ENCODE data around the gene TSPAN16. TPM values are rescaled to one million over a fixed set of nuclear protein-coding genes. Genes with fewer than 3 reads are reported as not detected.
A peak's percentile ranks its signal among the peaks of the same experiment; 100 is the strongest.
"Not testable (repeated sequence)": the region's sequence is repeated elsewhere in the genome, so short reads cannot be mapped to it uniquely, and the experiment has no call there.

The TSPAN16 gene
- total RNA-seq, 2 donors from 2014 or later, result 4.2 TPM; not detected in 1

DNA sequence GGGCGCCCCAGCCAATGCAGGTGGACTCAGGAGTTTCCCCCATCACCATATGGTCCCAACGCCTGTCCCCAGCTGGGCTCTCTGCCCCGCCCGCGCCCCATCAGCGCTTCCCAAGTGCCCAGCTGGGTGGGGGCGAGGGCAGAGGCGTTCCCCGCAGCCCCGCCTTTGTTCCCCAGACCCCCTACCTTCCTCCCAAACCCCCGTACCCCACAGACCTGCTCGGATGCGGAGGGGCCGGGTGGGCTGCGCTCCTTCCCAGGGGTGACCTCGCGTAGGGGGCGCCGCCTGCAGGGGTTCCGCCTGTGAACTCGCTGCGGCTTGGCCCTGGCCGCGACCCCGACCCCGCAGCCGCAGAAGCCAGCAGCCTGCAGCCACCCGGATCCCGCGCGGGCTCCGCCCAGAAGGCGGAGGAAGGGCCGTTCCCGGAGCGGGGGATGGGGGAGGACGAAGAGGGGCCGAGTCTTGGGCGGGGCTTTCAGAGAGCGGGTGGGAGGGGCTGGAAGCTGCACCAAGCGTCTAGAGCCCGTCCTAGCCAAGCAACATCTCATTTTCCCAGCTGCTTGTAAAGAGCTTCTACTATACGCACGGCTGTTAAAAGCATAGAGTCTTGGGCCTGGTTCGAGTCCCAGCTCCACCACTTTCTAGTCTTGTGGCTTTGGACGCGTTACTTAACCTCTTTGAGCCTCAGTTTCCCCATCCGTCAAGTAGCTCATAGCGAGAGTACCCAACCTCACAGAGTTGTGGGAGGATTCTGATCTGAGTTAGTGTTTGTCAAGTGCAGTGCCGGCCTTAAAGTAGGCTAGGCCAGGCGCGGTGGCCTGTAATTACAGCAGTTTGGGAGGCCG, 43.5 kb downstream of the TSPAN16 start, which contains the start of gene RAB3D:
Gene RAB3D, minus strand, starts transcription at position 404 of the 845 bp plus-strand sequence. CDS start 2,258 bp downstream, outside the sequence.
- TF ChIP-seq POLR2A (IDR thresholded peaks at IDR 0.05), result peak; percentile 77
- peak; percentile 85 for TF ChIP-seq POLR2AphosphoS5 (IDR thresholded peaks at IDR 0.05)
- TF ChIP-seq, protein P1, sequence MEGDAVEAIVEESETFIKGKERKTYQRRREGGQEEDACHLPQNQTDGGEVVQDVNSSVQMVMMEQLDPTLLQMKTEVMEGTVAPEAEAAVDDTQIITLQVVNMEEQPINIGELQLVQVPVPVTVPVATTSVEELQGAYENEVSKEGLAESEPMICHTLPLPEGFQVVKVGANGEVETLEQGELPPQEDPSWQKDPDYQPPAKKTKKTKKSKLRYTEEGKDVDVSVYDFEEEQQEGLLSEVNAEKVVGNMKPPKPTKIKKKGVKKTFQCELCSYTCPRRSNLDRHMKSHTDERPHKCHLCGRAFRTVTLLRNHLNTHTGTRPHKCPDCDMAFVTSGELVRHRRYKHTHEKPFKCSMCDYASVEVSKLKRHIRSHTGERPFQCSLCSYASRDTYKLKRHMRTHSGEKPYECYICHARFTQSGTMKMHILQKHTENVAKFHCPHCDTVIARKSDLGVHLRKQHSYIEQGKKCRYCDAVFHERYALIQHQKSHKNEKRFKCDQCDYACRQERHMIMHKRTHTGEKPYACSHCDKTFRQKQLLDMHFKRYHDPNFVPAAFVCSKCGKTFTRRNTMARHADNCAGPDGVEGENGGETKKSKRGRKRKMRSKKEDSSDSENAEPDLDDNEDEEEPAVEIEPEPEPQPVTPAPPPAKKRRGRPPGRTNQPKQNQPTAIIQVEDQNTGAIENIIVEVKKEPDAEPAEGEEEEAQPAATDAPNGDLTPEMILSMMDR (IDR thresholded peaks at IDR 0.05), result no peak
- H3K27me3 ChIP-seq (replicated peaks; ENCODE audit: insufficient read depth), result no peaks in the 10 kb centered on the region
- WGBS, result 5% methylated on average over 53 of the region's 53 CpGs
- H3K36me3 ChIP-seq, result peaks cover 0 to 14% of the 10 kb centered on the region in 2 donors
- peaks cover 12% of the 10 kb centered on the region for H3K4me1 ChIP-seq (replicated peaks)
- peak within 1 kb of the TSS; percentile 75 to 83 for H3K4me3 ChIP-seq
- intact Hi-C loops (cut with DNase I), result loop anchor here (5.0 kb wide), 1 partner anchor 38 kb away; no protein-coding TSS in a partner anchor
- peak; percentile 93 for DNase-seq (ENCODE audit: low spot score)
- no peaks in the 10 kb centered on the region for H3K9me3 ChIP-seq
- H3K27ac ChIP-seq, result peak within 1 kb of the TSS; percentile 87 to 90

DNA sequence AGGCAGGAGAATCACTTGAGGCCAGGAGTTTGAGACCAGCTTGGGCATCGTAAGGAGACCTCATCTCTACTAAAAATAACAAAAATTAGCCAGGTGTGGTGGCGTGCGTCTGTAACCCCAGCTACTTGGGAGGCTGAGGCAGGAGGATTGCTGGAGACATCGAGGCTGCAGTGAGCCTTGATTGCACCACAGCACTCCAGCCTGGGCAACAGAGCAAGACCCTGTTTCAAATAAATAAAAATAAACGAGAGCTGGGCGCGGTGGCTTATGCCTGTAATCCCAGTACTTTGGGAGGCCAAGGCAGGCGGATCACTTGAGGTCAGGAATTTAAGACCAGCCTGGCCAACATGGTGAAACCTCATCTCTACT, 44.1 kb downstream of the TSPAN16 start:
- Histone ChIP-seq H3K36me3 (peaks cover 0 to 13% of the 10 kb centered on the region in 2 donors), H3K4me1 (replicated peaks) (peaks cover 16% of the 10 kb centered on the region), H3K27ac (peak overlapping the region; percentile 87 to 90)
- H3K4me3 ChIP-seq; H3K27me3 ChIP-seq (replicated peaks; ENCODE audit: insufficient read depth); H3K9me3 ChIP-seq; DNase-seq (ENCODE audit: low spot score); intact Hi-C loops (cut with DNase I): not testable (repeated sequence)
- 91% methylated on average over 8 of the region's 8 CpGs for WGBS

DNA sequence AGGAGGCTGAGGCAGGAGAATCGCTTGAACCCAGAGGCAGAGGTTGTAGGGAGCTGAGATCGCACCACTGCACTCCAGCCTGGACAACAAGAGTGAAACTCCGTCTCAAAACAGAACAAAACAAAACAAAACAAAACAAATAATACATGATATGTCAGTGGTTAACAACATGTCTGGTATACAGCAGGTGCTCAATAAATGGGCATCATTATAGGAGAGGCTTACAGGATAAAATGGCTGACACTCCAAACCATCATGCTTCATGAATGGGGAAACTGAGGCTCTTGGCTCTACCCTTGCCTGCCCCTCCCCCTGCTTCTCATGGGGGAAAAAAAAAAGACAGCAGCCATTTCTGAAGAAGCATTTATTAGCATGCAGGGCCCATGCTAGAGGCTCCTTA, 46.5 kb downstream of the TSPAN16 start:
- 93% methylated on average over 3 of the region's 3 CpGs for WGBS
- Histone ChIP-seq H3K27ac (peak overlapping the region in 1 of 2 donors; percentile 88), H3K27me3 (replicated peaks; ENCODE audit: insufficient read depth) (no peaks in the 10 kb centered on the region), H3K4me1 (replicated peaks) (peaks cover 20% of the 10 kb centered on the region), H3K4me3 (no peak overlapping the region), H3K36me3 (no peaks in the 10 kb centered on the region), H3K9me3 (no peaks in the 10 kb centered on the region)
- intact Hi-C loops (cut with DNase I), result no loop called here
- no peak for TF ChIP-seq POLR2A (IDR thresholded peaks at IDR 0.05)
- no peak for TF ChIP-seq POLR2AphosphoS5 (IDR thresholded peaks at IDR 0.05)
- TF ChIP-seq, protein P1 (IDR thresholded peaks at IDR 0.05), result no peak
- DNase-seq (ENCODE audit: low spot score), result no peak

DNA sequence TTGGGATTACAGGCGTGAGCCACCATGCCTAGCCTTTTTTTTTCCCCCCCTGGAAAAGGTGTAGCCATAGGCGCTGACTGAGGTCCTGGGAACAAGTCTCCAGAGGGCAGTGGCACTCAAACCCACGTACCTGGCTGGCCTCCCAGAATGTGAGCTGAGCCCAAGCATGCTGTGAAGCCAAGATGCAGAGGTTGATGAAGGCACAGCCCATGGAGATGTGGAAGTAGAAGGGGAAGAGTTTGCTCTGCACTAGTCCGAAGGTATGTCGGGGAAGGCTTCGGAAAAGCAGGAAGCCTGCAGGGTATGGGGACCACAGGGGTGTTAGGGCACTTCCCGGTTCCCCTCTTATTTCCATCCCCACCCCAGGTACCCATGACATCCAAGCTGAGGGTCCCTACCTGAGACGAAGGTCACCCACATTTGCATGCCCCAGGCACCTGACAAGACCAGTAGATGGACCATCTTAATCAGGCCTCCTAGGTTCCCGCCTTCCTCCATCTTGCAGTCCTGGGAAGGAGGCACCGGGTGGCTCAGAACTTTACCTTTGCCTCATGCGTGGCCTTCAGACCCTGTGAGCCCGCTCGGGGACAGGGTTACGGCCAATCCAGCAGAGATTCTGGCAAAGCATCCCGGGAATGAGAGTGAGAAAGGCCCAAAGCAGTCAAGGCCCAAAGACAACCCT, 49.3 kb downstream of the TSPAN16 start:
- WGBS, result 39% methylated on average over 15 of the region's 15 CpGs
- no peaks in the 10 kb centered on the region for H3K27me3 ChIP-seq (replicated peaks; ENCODE audit: insufficient read depth)
- peak overlapping the region; percentile 49 to 66 for H3K4me3 ChIP-seq
- no peaks in the 10 kb centered on the region for H3K36me3 ChIP-seq
- H3K4me1 ChIP-seq (replicated peaks), result peaks cover 17% of the 10 kb centered on the region
- TF ChIP-seq POLR2A (IDR thresholded peaks at IDR 0.05) (no peak), POLR2AphosphoS5 (IDR thresholded peaks at IDR 0.05) (no peak)
- TF ChIP-seq, protein P1 (IDR thresholded peaks at IDR 0.05), result no peak
- H3K27ac ChIP-seq, result peak overlapping the region; percentile 83 to 88
- no peak for DNase-seq (ENCODE audit: low spot score)
- H3K9me3 ChIP-seq, result no peaks in the 10 kb centered on the region
- intact Hi-C loops (cut with DNase I), result no loop called here

DNA sequence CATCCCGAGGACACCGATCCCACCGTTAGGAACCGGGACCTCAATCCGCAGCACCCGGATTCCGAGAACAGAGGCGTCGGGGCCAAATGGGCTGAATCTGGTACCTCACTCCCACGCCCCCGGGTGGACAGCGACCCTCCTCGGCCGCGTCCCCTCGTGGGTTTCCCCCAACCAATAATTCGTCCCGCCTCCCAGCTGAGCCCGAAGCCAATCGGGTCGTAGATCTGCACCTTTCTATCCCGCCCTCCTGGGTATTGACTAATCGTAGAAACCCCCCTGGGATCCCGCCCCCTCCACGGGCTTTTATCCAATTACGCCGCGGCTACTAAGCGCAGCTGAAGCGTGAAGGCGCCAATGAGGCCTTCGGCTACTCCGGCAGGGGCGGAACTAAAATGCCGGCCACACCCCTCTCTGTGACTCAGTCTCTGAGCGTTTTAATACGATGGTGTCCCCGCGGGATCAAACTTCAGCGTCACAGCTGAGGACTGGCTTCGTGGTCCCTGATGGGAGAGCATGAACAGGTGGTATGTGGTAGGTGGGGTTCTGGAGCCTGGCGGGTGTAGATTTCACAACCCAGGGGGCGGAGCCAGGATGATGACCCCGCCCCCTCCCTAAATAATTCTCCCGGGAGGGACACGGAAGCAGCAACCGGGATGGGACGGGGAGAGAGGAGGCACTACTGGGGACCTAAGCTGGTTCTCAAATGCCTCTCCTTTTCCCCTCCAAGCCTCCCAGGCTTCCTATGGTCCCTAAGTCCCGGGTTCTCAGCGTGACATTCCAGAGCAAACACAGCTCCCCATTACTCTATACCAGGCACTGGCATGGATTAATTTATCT, 50.4 kb downstream of the TSPAN16 start, which contains the start of the genes CCDC159 and TMEM205:
Gene CCDC159, plus strand, starts transcription at position 416 of the 837 bp plus-strand sequence. Its CDS starts 88 bp downstream, at position 504.
Gene TMEM205, minus strand, starts transcription at position 165 of the 837 bp plus-strand sequence. CDS start 649 bp downstream, outside the sequence.
- Histone ChIP-seq H3K9me3 (no peaks in the 10 kb centered on the region), H3K27ac (peak within 1 kb of the TSS; percentile 83 to 88), H3K36me3 (no peaks in the 10 kb centered on the region), H3K4me1 (replicated peaks) (peaks cover 17% of the 10 kb centered on the region), H3K4me3 (peak within 1 kb of the TSS; percentile 49 to 66), H3K27me3 (replicated peaks; ENCODE audit: insufficient read depth) (no peaks in the 10 kb centered on the region)
- intact Hi-C loops (cut with DNase I), result no loop called here
- peak; percentile 99 for DNase-seq (ENCODE audit: low spot score)
- TF ChIP-seq POLR2A (IDR thresholded peaks at IDR 0.05) (peak; percentile 88), POLR2AphosphoS5 (IDR thresholded peaks at IDR 0.05) (peak; percentile 99)
- TF ChIP-seq, protein P1 (IDR thresholded peaks at IDR 0.05), result peak in 1 of 4 experiments; percentile 14
- 0% methylated on average over 50 of the region's 50 CpGs for WGBS
